ENCODE results near the gene AK4. TPM values are rescaled to one million over a fixed set of nuclear protein-coding genes. Genes with fewer than 3 reads are reported as not detected.

Gene AK4
- total RNA-seq, 1 donor from 2014 or later = 133 TPM

- Histone ChIP-seq H3K36me3 (ENCODE audit: insufficient read depth, low read length) (no peaks in the 10 kb centered on the region), H3K79me2 (ENCODE audit: insufficient read depth, low read length) (no peaks in the 10 kb centered on the region), H3K27me3 (ENCODE audit: insufficient read depth, low read length) (no peaks in the 10 kb centered on the region), H3K9me3 (ENCODE audit: insufficient read depth, low read depth, low read length) (no peaks in the 10 kb centered on the region), H3K27ac (ENCODE audit: low read depth, low read length) (no peak overlapping the region), H2AFZ (ENCODE audit: low read depth, low read length) (no peak overlapping the region), H4K20me1 (ENCODE audit: insufficient read depth, low read length) (no peaks in the 10 kb centered on the region), H3K4me2 (ENCODE audit: low read length) (peak overlapping the region; percentile 85), H3K9ac (ENCODE audit: low read length) (no peak overlapping the region), H3K4me1 (ENCODE audit: insufficient read depth, low read length) (peaks cover 6% of the 10 kb centered on the region), H3K4me3 (ENCODE audit: insufficient read depth, low read depth, low read length) (peak overlapping the region; percentile 56)
- Mint-ChIP-seq H3K36me3 (ENCODE audit: low read depth, unreplicated experiment) (no peaks in the 10 kb centered on the region), H3K4me3 (ENCODE audit: unreplicated experiment) (peak overlapping the region; percentile 70), H3K27me3 (ENCODE audit: low read depth, unreplicated experiment) (no peaks in the 10 kb centered on the region), H3K9me3 (ENCODE audit: unreplicated experiment) (no peaks in the 10 kb centered on the region), H3K4me1 (ENCODE audit: low read depth, unreplicated experiment) (peaks cover 5% of the 10 kb centered on the region), H3K27ac (ENCODE audit: unreplicated experiment) (peak overlapping the region; percentile 66)
- FAIRE-seq (no peak), DNase-seq (ENCODE audit: low read depth) (no peak)
- no peak for TF ChIP-seq CTCF (IDR thresholded peaks at IDR 0.05; ENCODE audit: insufficient read depth, low read depth, low read length)
- TF ChIP-seq EZH2 (IDR thresholded peaks at IDR 0.05; ENCODE audit: insufficient read depth, low read length) = no peak
These were observed 118.5 kb downstream of the AK4 start for GRCh38 chr1:65266476-65266875.

GRCh38 chr1:65267271-65267670 lies 119.3 kb downstream of the AK4 start:
- TF ChIP-seq EZH2 (IDR thresholded peaks at IDR 0.05; ENCODE audit: insufficient read depth, low read length) (no peak), CTCF (IDR thresholded peaks at IDR 0.05; ENCODE audit: insufficient read depth, low read depth, low read length) (no peak)
- no peak overlapping the region for H3K4me3 ChIP-seq (ENCODE audit: insufficient read depth, low read depth, low read length)
- DNase-seq (ENCODE audit: low read depth) = no peak
- no peak overlapping the region for H3K27ac ChIP-seq (ENCODE audit: low read depth, low read length)
- H3K9me3 ChIP-seq (ENCODE audit: insufficient read depth, low read depth, low read length) = no peaks in the 10 kb centered on the region
- H3K9ac ChIP-seq (ENCODE audit: low read length) = no peak overlapping the region
- no peak overlapping the region for H3K4me2 ChIP-seq (ENCODE audit: low read length)
- H3K36me3 ChIP-seq (ENCODE audit: insufficient read depth, low read length) = no peaks in the 10 kb centered on the region
- H3K27me3 ChIP-seq (ENCODE audit: insufficient read depth, low read length) = no peaks in the 10 kb centered on the region
- Mint-ChIP-seq H3K36me3 (ENCODE audit: low read depth, unreplicated experiment) (no peaks in the 10 kb centered on the region), H3K27me3 (ENCODE audit: low read depth, unreplicated experiment) (no peaks in the 10 kb centered on the region), H3K27ac (ENCODE audit: unreplicated experiment) (no peak overlapping the region), H3K4me1 (ENCODE audit: low read depth, unreplicated experiment) (peaks cover 5% of the 10 kb centered on the region), H3K9me3 (ENCODE audit: unreplicated experiment) (no peaks in the 10 kb centered on the region), H3K4me3 (ENCODE audit: unreplicated experiment) (no peak overlapping the region)
- H3K4me1 ChIP-seq (ENCODE audit: insufficient read depth, low read length) = peaks cover 6% of the 10 kb centered on the region
- no peaks in the 10 kb centered on the region for H3K79me2 ChIP-seq (ENCODE audit: insufficient read depth, low read length)
- H4K20me1 ChIP-seq (ENCODE audit: insufficient read depth, low read length) = no peaks in the 10 kb centered on the region
- H2AFZ ChIP-seq (ENCODE audit: low read depth, low read length) = no peak overlapping the region
- FAIRE-seq = no peak

GRCh38 chr1:65267683-65268082 lies 119.7 kb downstream of the AK4 start:
- no peak for TF ChIP-seq EZH2 (IDR thresholded peaks at IDR 0.05; ENCODE audit: insufficient read depth, low read length)
- TF ChIP-seq CTCF (IDR thresholded peaks at IDR 0.05; ENCODE audit: insufficient read depth, low read depth, low read length) = no peak
- Histone ChIP-seq H3K27ac (ENCODE audit: low read depth, low read length) (no peak overlapping the region), H3K79me2 (ENCODE audit: insufficient read depth, low read length) (no peaks in the 10 kb centered on the region), H3K4me3 (ENCODE audit: insufficient read depth, low read depth, low read length) (no peak overlapping the region), H2AFZ (ENCODE audit: low read depth, low read length) (no peak overlapping the region), H3K4me1 (ENCODE audit: insufficient read depth, low read length) (peaks cover 6% of the 10 kb centered on the region), H3K36me3 (ENCODE audit: insufficient read depth, low read length) (no peaks in the 10 kb centered on the region), H3K27me3 (ENCODE audit: insufficient read depth, low read length) (no peaks in the 10 kb centered on the region), H4K20me1 (ENCODE audit: insufficient read depth, low read length) (no peaks in the 10 kb centered on the region), H3K9me3 (ENCODE audit: insufficient read depth, low read depth, low read length) (no peaks in the 10 kb centered on the region), H3K4me2 (ENCODE audit: low read length) (no peak overlapping the region), H3K9ac (ENCODE audit: low read length) (no peak overlapping the region)
- H3K27ac Mint-ChIP-seq (ENCODE audit: unreplicated experiment) = no peak overlapping the region
- no peaks in the 10 kb centered on the region for H3K36me3 Mint-ChIP-seq (ENCODE audit: low read depth, unreplicated experiment)
- H3K9me3 Mint-ChIP-seq (ENCODE audit: unreplicated experiment) = no peaks in the 10 kb centered on the region
- DNase-seq (ENCODE audit: low read depth) (no peak), FAIRE-seq (no peak)
- H3K4me1 Mint-ChIP-seq (ENCODE audit: low read depth, unreplicated experiment) = peaks cover 5% of the 10 kb centered on the region
- H3K27me3 Mint-ChIP-seq (ENCODE audit: low read depth, unreplicated experiment) = no peaks in the 10 kb centered on the region
- no peak overlapping the region for H3K4me3 Mint-ChIP-seq (ENCODE audit: unreplicated experiment)
